NCI-H2107 treated with DMSO at 0.1 percent for 48 hours (cell line): ENCODE results near the gene PHF2.

Experiments
- DNase-seq: peaks from one replicate; lab custom pipeline; 2025; ENCODE audit not compliant: unreplicated experiment; lab: John Stamatoyannopoulos, UW

Gene PHF2

DNA sequence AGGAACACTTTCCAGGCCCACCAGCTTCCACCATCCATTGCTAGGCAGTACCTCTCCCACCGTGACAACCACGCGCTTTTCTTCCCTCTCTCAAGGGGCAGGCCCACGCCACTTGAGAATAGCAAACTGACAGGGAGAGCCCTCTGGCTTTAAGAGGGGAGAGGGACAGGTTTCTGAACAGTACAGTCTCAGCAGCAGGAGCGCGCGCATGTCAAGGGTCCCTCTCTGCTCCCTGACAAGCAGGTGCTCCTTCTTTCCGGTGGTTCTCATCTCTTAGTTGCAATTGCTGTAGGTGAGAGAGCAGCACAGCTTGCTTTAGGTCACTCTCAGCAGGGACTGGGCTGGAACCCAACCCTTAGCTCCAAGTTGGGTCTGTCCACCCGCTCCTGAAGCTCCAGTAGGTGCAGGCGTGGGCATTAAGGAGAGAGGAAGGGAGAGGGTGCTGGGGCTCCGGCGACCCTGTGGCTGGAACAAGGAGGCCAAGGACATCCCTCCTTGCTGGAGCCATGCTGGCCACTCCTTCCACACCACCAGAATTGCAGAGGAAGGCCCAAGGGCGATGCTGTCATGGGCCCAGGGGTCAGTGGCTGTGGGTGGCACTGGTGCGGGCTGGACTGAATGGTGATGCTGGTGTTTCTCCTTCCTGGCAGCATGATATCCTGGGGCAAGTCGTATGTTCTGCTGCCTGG is 9.0 kb upstream of the PHF2 start:
- peak; percentile 21 for DNase-seq

GRCh38 chr9:93568169-93568568 is 8.2 kb upstream of the PHF2 start:
- no peak for DNase-seq

- no peak for DNase-seq
Observed at GRCh38 chr9:93569621-93570174, 6.7 kb upstream of the PHF2 start.

DNA sequence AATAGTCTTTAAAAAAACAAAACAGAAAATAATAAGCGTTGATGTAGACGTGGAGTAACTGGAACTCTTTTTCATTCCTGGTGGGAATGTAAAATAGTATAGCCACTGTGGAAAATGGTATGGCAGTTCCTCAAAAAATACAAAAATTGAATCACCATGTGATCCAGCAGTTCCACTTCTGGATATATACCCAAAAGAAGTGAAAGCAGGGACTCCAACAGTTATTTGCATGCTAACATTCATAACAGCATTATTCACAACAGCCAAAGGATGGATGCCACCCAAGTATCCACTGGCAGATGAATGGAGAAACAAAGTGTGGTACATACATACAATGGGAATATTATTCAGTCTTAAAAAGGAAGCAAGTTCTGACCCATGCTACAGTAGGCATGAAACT is 4.2 kb upstream of the PHF2 start:
- no peak for DNase-seq

DNA sequence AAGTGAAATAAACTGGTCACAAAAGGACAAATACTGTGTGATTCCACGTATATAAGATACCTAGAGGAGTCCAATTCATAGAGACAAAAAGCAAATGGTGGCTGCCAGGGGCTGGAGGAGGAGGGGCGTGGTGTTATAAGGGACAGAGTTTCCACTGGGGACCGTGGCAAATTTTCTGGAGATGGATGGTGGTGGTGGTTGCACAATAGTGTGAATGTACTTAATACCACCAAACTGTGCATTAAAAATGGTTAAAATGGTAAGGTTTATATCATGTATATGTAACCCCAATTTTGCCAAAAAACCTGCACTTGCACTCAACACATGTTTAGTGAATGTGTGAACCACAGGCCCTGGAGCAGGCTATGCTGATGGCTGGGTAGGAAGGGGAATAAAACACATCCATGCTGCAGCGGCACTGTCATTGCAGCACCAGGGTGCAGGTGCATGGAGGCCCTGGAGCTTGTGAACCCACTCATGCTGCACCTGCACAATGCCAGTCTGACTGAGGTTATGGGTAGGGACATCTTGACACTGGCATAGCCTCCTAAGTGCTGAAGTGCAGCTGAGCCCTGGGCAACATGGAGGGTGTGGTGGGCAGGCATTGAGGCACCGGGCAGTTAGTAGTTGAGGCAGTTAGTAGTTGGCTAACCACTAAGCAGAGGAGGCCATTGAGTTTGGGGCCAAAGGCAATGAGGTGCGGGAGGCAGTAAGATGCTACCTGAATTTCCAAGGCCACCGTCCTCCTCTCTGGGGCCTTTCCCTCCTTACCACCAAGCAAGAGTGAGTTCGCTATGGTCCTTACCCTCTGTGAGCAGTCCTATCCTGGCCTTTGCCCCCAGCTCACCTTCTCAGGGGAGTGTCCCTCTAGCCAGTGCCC is 3.5 kb upstream of the PHF2 start:
- DNase-seq = no peak

DNA sequence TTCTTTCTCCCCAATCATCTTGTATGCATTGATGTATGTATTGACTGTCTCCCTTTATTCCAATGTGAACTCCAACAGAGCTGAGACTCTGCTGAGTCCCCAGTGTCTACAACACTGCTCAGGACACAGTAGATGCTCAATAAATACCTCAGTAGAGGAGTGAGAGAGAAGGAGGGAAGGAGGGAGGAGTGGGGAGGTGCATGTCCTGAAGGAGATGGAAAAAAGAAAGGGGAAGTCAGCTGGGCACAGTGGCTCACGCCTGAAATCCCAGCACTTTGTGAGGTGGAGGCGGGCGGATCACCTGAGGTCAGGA is 2.9 kb upstream of the PHF2 start:
- DNase-seq = no peak

DNA sequence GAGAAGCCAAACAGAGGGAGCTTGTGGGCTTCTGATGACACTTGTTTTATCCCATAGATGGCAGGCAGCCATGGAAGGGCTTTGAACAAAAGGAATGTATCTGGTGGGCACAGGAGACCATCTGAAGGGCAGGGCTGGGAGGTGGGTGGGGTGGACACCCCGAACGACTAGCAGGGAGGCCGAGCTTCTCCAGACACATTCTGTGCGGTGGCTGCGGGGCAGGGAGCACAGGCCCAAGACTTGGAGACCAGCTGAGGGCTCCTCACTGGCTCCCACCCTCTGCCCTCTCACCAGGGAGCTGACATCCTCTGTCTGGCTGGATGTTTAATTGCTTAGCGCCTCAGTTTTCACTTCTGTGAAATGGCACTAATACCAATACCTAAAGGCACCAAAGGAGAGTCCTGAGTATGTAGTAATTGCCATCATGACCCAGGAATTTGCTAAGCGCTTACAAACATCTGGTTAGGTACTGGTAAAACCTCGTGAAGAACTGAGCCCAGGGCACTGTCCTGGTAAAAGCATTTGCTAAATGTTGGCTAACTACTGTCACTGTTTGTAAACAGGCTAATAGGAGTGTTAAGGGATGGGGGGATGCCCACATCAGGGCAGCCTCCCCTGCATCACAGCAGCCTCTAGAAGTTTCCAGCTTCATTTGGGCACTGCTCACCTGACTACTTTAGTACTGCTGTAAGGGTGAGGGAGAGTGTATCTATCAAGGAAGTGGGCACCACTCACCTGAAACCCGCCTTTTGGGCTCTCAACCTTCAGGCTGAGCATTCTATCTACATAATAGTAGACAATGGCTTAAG is 2.1 kb upstream of the PHF2 start:
- DNase-seq = no peak

GRCh38 chr9:93574900-93575795 is 1.2 kb upstream of the PHF2 start:
- no peak for DNase-seq

GRCh38 chr9:93575796-93576257 is 557 bp upstream of the PHF2 start:
- DNase-seq = no peak

DNA sequence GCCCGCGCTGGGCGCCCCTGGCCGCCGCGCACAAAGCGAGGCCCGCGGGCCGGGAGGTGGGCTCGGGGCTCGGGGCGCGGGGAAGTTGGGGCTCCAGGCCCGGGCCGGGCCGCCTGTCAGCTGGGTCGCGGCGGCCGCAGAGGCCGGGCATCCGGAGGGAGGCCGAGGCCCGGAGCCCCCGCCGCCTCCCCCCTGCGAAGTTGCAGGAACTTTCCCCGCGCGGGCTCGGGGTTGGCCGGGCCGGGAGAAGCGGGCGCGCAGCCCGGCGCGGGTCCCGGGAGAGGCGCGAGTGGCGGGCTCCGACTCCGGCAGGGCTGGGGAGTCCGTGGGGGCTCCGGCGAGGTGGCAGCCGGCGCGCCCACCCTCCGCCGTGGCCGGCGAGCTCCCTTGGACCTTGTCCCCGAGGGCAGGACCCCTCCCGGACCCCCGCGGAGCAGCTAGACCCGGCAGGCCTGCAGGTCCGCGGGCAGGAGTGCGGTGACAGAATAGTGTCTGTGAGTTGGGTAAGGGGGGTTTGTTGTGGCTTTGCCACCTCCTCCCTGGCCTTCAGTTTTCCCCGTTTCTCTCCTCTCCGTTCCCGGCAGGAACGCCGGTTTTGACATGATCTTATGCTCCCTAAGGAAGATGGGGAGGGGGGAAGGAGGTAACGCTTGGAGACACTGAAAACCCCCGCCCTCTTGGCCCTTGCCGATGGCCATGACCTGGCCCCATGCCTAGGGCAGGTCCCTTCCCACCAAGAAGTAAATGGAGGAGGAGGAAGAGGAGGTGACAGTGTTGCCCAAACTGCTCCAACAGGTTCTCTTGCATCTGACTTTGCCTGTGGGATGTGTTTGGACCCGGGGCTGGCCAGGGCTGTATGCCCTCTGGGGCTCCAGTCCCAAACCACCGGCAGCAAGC is 942 bp downstream of the PHF2 start:
- DNase-seq = no peak

DNA sequence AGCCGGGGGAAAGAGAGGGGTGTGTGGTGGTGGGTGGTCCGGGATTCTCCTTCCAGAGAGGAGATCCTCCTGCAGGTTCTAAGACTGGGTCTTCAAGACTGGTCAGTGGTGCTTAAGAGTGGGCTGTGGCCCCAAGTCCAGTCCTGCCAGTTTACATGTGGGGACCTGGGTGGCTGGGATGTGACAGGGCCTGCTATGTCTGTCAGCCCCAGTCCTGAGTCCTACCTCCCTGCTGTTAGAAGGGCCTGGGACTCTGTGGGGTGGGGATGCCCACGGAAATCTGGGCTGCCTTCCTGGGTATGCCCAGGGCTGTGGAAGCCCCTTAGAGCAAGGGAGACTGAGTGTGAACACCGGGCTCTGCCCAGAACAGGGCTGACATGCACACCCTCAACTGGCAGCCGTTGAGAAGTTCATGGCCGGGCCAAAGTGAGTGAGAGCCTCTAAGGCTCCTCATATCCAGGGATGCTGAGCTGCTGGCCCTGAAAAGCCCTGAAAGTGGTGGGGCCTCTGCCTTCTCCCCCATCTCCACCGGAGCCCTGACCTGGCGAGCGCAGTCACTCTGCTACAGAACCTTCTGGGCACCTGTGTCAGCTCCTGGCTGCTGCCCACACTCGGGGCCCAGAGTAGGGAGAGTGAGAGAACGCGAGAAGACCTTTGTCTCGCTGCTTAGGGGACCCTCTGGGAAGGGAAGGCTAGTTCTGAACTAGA is 1.7 kb downstream of the PHF2 start:
- DNase-seq = no peak

DNA sequence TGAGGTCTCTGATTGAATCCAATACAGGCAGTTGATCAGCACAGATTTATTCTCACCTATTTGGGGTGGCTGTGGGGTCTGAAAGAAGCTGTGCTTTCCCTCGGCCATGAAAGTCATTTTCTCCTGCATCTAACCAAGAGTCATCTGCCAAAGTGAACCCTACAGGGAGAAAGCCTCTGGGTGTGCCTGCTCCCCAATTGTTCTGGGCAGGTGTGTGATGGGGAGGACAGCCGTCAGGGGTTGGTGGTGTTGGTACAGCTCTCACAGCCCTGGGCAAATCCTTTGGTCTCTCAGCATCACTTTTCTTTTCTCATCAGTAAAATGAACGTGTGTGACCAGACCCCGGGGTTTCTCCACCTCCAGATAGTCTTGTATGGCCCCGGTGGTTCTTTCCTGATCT is 2.5 kb downstream of the PHF2 start:
- DNase-seq = no peak

GRCh38 chr9:93579711-93580516 is 3.5 kb downstream of the PHF2 start:
- no peak for DNase-seq

- DNase-seq = no peak
Observed at GRCh38 chr9:93580654-93581380, 4.4 kb downstream of the PHF2 start.

DNA sequence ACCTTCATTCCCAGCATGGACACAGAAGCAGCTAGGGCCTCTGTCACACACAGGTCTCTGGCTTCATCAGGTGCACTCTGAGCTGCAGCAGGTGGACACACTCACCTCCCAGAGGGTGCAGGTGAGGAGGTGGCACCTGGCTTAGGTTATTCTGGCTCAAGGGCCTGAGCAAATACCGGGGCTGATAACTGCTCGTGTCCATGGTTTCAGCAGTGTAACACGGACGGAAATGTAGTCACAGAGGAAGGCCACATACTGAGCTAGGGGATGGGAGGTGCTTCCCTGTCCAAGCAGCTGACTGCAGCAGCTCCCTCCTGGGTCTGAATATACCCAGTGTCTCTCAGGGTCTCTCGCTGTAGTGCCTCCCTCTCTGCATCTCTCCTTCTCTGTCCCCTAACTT is 5.7 kb downstream of the PHF2 start:
- DNase-seq = peak; percentile 74

DNA sequence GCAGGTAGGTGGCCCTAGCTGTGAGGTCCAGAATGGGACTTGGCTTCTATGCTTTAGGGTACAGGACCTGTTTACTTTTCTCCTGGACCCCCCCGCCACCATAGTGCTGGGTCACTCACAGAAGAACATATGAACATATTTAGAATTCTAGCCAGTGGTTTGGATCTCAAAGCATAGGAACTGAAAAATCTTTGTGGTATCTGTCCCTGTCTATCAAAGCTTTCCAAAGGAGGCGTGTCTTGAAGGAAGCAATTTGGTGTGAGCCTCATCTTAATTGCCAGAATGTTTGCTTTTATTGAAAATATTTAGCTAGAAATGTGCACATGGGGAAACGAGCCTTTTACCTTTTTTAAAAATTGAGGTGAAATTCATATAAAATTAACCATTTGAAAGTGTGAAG is 6.2 kb downstream of the PHF2 start:
- DNase-seq = no peak

- no peak for DNase-seq
Observed at GRCh38 chr9:93585259-93585658, 8.9 kb downstream of the PHF2 start.
